Activated T-cell treated with anti-CD3 and anti-CD28 coated beads, Interleukin-2, amount 50 U/mL, for 48 hours (primary cell): ENCODE measurements around the gene TBL2.
"Not testable (repeated sequence)": the region's sequence is repeated elsewhere in the genome, so short reads cannot be mapped to it uniquely, and the experiment has no call there.

ENCODE experiments used
- DNase-seq, 2 experiments: peaks; one replicate each; pipeline ENCODE4 v3.0.0-alpha.2; 2020

Gene TBL2

DNA sequence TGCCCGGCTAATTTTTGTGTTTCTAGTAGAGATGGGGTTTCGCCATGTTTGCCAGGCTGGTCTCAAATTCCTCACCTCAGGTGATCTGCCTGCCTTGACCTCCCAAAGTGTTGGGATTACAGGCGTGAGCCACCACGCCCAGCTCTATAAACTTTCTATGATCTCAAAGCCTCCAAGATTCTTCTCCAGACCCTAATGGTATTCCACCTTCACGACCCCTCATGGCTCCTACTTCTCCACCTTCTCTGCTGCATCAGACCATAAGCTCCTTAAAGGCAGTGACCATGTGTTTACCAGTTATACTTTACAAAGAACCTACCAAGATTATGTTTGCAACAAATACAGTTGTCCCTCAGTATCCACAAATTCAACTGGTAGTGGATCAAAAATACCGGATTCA is 46.2 kb downstream of the TBL2 start:
- DNase-seq: no peak

DNA sequence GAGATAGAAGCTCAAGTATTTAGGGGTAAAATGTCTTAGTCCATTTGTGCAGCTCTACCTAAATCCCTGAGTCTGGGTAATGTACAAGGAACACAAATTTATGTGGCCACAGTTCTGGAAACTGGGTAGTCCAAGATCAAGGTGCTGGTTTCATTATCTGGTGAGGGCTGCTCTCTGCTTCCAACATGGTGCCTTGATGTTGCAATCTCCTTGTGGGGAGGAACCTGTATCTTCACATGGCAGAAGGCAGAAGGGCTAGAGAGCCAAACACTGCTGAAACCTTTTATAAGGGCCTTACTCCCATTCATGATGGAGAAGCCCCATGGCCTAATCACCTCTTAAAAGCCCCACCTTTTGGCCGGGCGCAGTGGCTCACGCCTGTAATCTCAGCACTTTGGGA is 47.6 kb downstream of the TBL2 start:
- no peak for DNase-seq

DNA sequence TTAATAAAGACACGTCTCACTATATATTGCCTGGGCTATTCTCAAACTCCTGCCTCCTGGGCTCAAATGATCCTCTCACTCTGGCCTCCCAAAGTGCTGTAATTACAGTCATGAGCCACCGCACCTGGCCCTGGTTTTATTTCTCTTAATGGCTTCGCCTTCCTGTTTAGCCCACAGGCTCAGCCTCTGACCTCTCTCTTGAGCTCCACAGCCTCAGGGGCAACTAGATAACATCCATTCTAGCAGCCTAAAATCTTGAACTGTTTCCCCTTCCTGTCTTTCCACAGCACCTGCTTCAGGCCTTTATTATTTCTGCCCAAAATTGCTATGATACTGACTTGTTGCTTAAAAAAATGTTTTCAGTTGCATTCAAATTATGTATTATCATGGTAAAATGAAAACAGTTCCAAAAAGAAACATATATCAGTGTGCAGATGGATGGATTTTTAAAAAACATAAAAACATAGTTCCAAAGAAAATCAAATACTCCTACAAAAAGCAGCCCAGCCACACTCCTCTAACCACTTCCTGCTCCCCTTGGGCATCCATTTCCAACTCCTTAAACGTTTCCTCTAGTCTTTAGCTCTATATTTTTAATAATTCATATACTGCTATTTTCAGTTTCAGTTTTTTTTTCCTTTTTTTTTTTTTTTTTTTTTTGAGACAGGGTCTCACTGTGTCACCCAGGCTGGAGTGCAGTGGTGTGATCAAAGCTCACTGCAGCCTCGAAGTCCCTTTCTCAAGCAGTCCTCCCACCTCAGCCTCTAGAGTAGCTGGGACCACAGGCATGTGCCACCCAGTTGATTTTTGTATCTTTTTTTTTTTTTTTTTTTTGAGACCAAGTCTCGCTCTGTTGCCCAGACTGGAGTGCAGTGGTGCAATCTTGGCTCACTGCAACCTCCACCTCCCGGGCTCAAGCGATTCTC is 51.2 kb downstream of the TBL2 start:
- DNase-seq: no peak

DNA sequence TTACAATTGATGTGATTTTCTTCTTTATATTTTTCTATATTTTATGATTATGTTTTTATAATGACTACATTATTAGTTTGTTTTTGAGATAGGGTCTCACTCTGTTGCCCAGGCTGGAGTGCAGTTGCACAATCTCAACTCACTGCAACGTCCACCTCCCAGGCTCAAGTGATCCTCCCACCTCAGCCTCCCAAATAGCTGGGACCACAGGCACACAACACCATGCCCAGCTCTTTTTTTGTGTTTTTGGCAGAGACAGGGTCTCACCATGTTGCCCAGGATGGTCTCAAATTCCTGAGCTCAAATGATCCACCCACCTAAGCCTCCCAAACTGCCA is 52.3 kb downstream of the TBL2 start:
- not testable (repeated sequence) for DNase-seq

DNA sequence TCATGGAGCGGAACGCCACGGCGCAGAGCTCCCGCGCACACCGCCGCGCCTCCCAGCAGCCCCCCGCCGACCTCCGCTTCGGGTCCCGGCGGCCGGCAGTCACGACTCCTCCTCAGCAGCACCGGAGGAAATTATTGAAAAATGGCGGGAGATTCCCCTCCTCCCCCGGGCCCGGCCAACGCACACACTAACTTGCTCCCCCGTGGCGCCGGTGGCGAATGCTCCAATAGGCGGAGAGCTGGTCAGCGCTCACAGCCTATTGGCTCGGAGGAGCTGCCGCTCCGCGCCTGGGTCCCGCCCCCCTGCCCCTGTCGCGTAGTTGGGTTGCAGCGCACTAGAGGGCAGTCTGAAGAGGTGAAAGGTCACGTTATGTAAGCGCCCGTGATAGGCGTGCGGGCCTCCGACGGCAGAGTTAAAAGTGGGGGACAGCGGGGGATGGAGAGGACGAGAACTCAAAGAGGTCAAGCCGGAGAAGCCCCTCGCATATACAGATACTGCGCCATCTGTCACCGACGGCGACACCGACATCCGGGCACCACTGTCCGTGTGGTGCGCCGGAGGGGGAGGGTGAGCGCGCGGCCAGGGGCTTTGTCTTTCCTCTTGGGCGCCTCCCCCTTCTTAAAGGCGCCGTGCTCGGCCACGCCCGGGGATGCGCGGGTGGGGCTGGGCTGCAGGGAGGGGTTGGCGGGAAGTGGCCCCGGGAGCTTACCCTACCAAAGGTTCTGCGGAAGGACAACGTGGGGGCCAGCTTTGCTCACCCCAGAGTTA is 56.1 kb downstream of the TBL2 start, which contains the start of gene BAZ1B:
BAZ1B (minus strand) TSS at position 189 of the 768 bp plus-strand sequence. CDS start 360 bp downstream, outside the sequence.
- peak; percentile 98 for DNase-seq

DNA sequence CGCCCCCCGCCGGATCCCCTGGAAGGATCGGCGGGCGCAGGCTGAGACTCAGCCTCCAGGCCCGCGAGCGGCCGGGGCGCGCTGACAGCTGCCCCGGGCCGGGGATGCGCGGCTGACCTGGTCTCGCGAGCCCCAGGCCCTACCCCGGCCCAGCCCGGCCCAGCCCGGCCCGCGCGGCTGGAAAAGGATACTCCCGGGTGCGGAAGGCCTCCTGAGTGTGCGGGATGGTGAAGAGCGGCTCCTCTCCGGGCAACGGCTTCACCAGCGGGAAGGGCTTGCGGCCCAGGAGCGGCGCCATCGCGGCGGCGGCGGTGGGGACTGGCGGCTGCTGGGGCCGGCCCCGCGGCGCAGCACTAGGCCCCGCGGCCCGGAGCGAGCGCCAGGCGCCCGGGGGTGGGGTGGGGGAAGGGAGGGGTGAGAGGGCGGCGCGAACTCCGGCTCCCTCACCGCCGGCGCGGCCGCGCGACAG is 56.7 kb downstream of the TBL2 start:
- no peak for DNase-seq

DNA sequence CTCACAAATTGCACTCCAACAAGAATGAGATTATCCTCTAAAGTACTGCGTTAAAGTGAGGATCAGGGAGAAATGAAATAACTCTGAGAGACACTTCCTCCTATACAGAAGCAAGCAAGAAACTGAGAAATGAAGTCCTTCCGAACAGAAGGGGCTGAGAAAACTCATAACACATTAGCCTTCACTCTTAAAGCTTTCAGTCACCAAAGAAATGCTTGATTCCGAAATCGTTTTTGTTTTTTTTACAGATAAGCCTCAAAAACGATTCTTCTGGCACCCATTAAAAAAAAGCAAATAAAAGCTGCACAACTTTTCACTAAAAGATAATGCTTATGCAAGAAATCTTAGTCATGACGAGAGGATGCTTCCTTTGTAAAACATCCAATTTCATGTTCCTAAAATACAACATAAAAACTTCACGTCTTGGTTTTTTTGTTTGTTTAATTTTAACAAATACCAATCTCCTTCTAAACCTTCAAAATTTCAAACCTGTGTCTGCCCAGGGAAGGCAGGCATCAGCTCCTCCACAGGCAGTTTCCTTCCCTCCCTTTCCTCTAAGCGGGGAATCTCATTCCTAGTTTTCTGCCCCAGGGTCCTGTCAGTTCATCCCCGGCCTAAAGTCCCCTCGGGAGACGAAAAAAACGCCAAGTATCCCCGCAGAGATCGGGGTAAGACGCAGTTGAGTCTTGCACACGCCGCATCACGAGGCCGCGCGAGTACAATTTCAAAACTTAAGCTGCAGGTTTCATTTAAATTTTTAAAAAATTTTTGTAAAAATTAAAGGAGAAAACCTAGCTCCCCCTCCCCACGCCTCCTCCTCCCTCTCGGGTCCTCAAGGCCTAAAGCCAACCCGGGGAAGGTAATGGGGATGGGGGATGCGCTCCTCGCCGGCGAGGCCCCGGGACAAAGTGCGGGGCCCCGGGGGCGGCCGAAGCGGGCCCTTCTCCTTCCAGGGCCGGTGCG is 57.4 kb downstream of the TBL2 start:
- DNase-seq: no peak

DNA sequence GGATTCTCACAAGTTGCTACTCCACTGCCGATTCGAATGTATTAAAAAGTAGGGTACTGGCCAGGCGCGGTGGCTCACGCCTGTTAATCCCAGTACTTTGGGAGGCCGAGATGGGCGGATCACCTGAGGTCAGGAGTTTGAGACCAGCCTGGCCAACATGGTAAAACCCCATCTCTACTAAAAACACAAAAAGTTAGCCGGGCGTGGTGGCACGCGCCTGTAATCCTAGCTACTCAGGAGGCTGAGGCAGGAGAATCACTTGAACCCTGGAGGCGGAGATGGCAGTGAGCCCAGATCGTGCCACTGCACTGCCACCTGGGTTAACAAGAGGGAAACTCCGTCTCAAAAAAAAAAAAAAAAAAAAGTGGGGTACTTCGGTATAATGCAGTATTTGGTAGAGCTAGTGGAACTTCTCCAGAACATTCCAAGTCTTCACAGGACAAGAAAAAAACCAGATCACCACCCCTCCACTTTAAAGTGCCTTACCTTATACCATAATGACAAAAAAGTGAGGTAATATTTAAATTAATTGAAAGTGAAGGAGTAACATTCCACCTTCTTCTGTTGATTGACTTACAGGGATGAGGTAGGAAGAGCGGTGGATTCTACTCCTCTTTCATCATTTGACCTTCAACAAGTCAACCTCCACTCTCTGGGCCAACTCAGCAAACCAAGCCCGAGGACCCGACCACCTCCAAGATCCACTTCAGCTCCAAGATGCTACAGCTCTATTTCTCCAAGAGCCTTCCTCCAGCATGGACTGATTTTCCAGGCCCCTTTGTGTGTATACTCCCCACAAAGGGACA is 58.3 kb downstream of the TBL2 start:
- DNase-seq: peak in 1 of 2 experiments; percentile 43

DNA sequence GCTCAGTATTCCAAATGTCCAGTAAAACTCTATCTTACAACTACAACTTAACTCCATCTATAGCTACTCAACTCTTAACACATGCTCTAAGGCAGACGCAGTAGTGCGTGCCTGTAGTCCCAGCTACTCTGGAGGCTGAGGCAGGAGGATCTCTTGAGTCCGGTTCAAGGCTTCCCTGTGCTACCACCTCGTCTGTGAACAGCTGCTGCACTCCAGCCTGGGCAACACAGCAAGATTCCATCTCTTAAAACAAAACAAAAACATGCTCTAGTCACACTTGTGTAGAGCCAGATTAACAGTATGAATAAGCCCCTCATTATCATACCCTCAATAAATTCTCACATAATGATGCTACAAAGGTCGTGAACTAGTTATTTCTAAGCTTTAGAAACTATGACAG is 59.9 kb downstream of the TBL2 start:
- DNase-seq: no peak
